Neural cell (in vitro differentiated cells): ENCODE measurements around the gene SLC25A21. TPM values are rescaled to one million over a fixed set of nuclear protein-coding genes. Genes with fewer than 3 reads are reported as not detected.

ENCODE experiments used
- H2AFZ ChIP-seq: fragments of 200-600, 300-800 bp; sonication (generic), shearing (Covaris generic); 2 replicates; pipeline ENCODE4 v1.6.0; 2014; ENCODE audit warnings: low read depth, mild to moderate bottlenecking, antibody characterized with exemption, low read length, moderate library complexity
- H3F3A ChIP-seq: fragments of 200-600 bp; shearing (Covaris generic); 2 replicates; pipeline ENCODE4 v1.6.1; 2016; ENCODE audit warnings: mild to moderate bottlenecking, moderate library complexity, mixed read lengths, antibody characterized with exemption, low read length; ENCODE audit not compliant: insufficient read depth, poor library complexity, severe bottlenecking
- H3K27ac ChIP-seq: fragments of 200-600, 300-800 bp; sonication (generic), shearing (Covaris generic); 2 replicates; pipeline ENCODE4 v1.5.1; 2014; ENCODE audit warnings: mild to moderate bottlenecking, low read length, moderate library complexity
- H3K27me3 ChIP-seq: fragments of 300-800, 200-600 bp; sonication (generic), shearing (Covaris generic); 2 replicates; pipeline ENCODE4 v1.6.0; 2014; ENCODE audit warnings: mild to moderate bottlenecking, low read depth, low read length, moderate library complexity; ENCODE audit not compliant: insufficient read depth
- H3K36me3 ChIP-seq: fragments of 300-800, 200-600 bp; sonication (generic), shearing (Covaris generic); 2 replicates; pipeline ENCODE4 v1.5.1; 2014; ENCODE audit warnings: mild to moderate bottlenecking, antibody characterized with exemption, low read length, moderate library complexity; ENCODE audit not compliant: insufficient read depth
- H3K4me2 ChIP-seq: fragments of 300-800, 200-600 bp; sonication (generic), shearing (Covaris generic); 2 replicates; pipeline ENCODE4 v1.6.0; 2014; ENCODE audit warnings: mild to moderate bottlenecking, low read length
- H3K4me3 ChIP-seq: fragments of 300-800, 200-600 bp; sonication (generic), shearing (Covaris generic); 2 replicates; pipeline ENCODE4 v1.5.1; 2014; ENCODE audit warnings: mild to moderate bottlenecking, low read length, moderate library complexity
- H3K79me2 ChIP-seq: fragments of 200-600 bp; shearing (Covaris generic); replicated peaks from 2 replicates; pipeline ENCODE4 v1.6.0; 2014; ENCODE audit warnings: mild to moderate bottlenecking, low read length, moderate library complexity; ENCODE audit not compliant: insufficient read depth
- H3K9ac ChIP-seq: fragments of 300-800, 200-600 bp; sonication (generic), shearing (Covaris generic); 2 replicates; pipeline ENCODE4 v1.6.1; 2016; ENCODE audit warnings: mild to moderate bottlenecking, low read length, mixed read lengths
- H3K9me2 ChIP-seq: fragments of 200-600 bp; shearing (Covaris generic); 2 replicates; pipeline ENCODE4 v1.6.1; 2016; ENCODE audit warnings: mild to moderate bottlenecking, low read length, mixed read lengths; ENCODE audit not compliant: insufficient read depth
- H3K9me3 ChIP-seq: fragments of 200-600, 300-800 bp; sonication (generic), shearing (Covaris generic); 2 replicates; pipeline ENCODE4 v1.6.1; 2016; ENCODE audit warnings: mild to moderate bottlenecking, mixed run types, low read length, moderate library complexity, mixed read lengths
- H4K20me1 ChIP-seq: fragments of 200-600 bp; shearing (Covaris generic); 2 replicates; pipeline ENCODE4 v1.6.1; 2016; ENCODE audit warnings: mild to moderate bottlenecking, mixed run types; ENCODE audit not compliant: insufficient read depth
- EP300 ChIP-seq: fragments of 450-650 bp; conservative IDR thresholded peaks from 2 replicates; pipeline ENCODE4 v1.6.1; 2014; ENCODE audit warnings: antibody characterized with exemption, mild to moderate bottlenecking, moderate library complexity; ENCODE audit not compliant: poor library complexity, severe bottlenecking
- EZH2 ChIP-seq: fragments of 200-600, 300-800 bp; shearing (Covaris generic), sonication (generic); IDR thresholded peaks from 2 replicates; pipeline ENCODE4 v1.6.1; 2014; ENCODE audit warnings: antibody characterized with exemption, low read length, borderline replicate concordance, mild to moderate bottlenecking; ENCODE audit not compliant: insufficient read depth, poor library complexity, severe bottlenecking
- MXI1 ChIP-seq: fragments of 450-650 bp; conservative IDR thresholded peaks from 2 replicates; pipeline ENCODE4 v1.6.1; 2014; ENCODE audit warnings: antibody characterized with exemption, mild to moderate bottlenecking; ENCODE audit not compliant: poor library complexity, severe bottlenecking
- POLR2AphosphoS5 ChIP-seq: IDR thresholded peaks from 2 replicates; pipeline ENCODE4 v1.6.1; 2012
- RAD21 ChIP-seq: fragments of 450-650 bp; conservative IDR thresholded peaks from 2 replicates; pipeline ENCODE4 v1.6.1; 2014; ENCODE audit warnings: antibody characterized with exemption, mild to moderate bottlenecking, moderate library complexity
- SMC3 ChIP-seq: fragments of 450-650 bp; conservative IDR thresholded peaks from 2 replicates; pipeline ENCODE4 v1.6.1; 2014; ENCODE audit warnings: antibody characterized with exemption, mild to moderate bottlenecking, moderate library complexity; ENCODE audit not compliant: poor library complexity
- TAF1 ChIP-seq: IDR thresholded peaks from 2 replicates; pipeline ENCODE4 v1.6.1; 2012; ENCODE audit warnings: low read depth
- polyA plus RNA-seq: library from polyadenylated mRNA; depleted of rRNA; stranded (reverse); fragments of >200 nt; gene quantifications from 2 replicates; pipeline ENCODE4 v1.2.3, GENCODE V29; 2014
- TF ChIP-seq, protein P1 (sequence below): fragments of 450-650 bp; IDR thresholded peaks from 2 replicates; pipeline ENCODE4 v1.5.1; 2014; ENCODE audit warnings: antibody characterized with exemption, mild to moderate bottlenecking, moderate library complexity; ENCODE audit not compliant: poor library complexity, severe bottlenecking
- TF ChIP-seq, protein P2 (sequence below): IDR thresholded peaks from 2 replicates; pipeline ENCODE4 v1.6.1; 2012; ENCODE audit warnings: borderline replicate concordance

Gene SLC25A21
- polyA plus RNA-seq, 1 donor from 2014 or later = 0.35 TPM

- peaks cover 8% of the 10 kb centered on the region for H3F3A ChIP-seq
- peak overlapping the region; percentile 35 for H2AFZ ChIP-seq
- peak overlapping the region; percentile 21 for H3K4me2 ChIP-seq
- H3K4me3 ChIP-seq = peak overlapping the region; percentile 71
- H3K9me2 ChIP-seq = no peaks in the 10 kb centered on the region
- H3K79me2 ChIP-seq = no peaks in the 10 kb centered on the region
- no peaks in the 10 kb centered on the region for H3K27me3 ChIP-seq
- H3K9ac ChIP-seq = peak overlapping the region; percentile 53
- no peaks in the 10 kb centered on the region for H3K9me3 ChIP-seq
- H3K36me3 ChIP-seq = no peaks in the 10 kb centered on the region
- no peaks in the 10 kb centered on the region for H4K20me1 ChIP-seq
- H3K27ac ChIP-seq = no peak overlapping the region
- TF ChIP-seq, protein P1, sequence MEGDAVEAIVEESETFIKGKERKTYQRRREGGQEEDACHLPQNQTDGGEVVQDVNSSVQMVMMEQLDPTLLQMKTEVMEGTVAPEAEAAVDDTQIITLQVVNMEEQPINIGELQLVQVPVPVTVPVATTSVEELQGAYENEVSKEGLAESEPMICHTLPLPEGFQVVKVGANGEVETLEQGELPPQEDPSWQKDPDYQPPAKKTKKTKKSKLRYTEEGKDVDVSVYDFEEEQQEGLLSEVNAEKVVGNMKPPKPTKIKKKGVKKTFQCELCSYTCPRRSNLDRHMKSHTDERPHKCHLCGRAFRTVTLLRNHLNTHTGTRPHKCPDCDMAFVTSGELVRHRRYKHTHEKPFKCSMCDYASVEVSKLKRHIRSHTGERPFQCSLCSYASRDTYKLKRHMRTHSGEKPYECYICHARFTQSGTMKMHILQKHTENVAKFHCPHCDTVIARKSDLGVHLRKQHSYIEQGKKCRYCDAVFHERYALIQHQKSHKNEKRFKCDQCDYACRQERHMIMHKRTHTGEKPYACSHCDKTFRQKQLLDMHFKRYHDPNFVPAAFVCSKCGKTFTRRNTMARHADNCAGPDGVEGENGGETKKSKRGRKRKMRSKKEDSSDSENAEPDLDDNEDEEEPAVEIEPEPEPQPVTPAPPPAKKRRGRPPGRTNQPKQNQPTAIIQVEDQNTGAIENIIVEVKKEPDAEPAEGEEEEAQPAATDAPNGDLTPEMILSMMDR = no peak
- TF ChIP-seq EZH2 = no peak
- TF ChIP-seq, protein P2, sequence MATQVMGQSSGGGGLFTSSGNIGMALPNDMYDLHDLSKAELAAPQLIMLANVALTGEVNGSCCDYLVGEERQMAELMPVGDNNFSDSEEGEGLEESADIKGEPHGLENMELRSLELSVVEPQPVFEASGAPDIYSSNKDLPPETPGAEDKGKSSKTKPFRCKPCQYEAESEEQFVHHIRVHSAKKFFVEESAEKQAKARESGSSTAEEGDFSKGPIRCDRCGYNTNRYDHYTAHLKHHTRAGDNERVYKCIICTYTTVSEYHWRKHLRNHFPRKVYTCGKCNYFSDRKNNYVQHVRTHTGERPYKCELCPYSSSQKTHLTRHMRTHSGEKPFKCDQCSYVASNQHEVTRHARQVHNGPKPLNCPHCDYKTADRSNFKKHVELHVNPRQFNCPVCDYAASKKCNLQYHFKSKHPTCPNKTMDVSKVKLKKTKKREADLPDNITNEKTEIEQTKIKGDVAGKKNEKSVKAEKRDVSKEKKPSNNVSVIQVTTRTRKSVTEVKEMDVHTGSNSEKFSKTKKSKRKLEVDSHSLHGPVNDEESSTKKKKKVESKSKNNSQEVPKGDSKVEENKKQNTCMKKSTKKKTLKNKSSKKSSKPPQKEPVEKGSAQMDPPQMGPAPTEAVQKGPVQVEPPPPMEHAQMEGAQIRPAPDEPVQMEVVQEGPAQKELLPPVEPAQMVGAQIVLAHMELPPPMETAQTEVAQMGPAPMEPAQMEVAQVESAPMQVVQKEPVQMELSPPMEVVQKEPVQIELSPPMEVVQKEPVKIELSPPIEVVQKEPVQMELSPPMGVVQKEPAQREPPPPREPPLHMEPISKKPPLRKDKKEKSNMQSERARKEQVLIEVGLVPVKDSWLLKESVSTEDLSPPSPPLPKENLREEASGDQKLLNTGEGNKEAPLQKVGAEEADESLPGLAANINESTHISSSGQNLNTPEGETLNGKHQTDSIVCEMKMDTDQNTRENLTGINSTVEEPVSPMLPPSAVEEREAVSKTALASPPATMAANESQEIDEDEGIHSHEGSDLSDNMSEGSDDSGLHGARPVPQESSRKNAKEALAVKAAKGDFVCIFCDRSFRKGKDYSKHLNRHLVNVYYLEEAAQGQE = no peak
- no peak for TF ChIP-seq EP300
- no peak for TF ChIP-seq POLR2AphosphoS5
These were observed 25.8 kb upstream of the SLC25A21 start for GRCh38 chr14:37198273-37198598.

DNA sequence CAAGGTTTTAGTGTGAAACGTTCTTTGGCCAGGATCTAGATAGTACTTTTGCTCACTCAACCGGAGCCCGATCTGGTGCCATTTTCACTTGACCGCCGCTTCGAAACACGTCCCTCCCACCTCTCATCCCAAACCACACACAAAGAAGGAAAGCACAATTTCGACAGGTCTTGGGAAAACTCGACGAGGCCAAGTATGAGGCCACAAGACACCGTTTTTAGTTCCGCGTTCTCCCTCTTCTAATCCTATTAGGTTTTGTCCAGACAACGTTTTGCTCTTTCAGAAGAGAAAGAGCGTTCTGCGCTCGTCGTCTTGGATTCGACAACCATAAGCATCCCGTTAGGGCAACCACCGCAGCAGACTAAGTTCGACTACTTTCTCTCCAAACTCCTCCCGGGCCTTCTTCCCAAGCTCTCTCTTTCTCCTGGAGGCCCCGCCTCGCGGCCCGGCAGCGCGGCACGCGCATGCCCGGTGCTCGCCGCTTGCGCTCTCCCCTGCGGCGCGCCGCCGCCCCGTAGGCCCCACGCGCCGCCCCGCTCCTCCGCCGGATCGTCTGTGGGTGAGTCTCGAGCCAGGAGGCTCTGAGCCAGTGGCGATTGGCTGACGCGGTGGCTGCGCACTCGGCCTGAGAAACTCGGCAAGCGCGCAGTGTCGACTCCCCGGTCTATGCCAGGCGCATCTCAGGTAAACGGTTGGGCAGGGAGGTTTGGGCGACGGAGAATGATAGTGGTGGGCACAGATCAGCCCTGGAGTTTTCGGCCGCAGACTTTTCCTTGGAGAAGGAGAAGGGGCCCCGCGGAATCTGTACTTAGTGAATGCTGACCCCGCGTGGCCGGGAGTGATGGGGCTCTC lies 25.2 kb upstream of the SLC25A21 start, which contains the start of gene MIPOL1:
Gene MIPOL1, plus strand, starts transcription at position 517 of the 852 bp plus-strand sequence. CDS start 49,952 bp downstream, outside the sequence.
- H3K4me2 ChIP-seq = peak within 1 kb of the TSS; percentile 63

More for the DNA sequence above, 25.2 kb upstream of the SLC25A21 start, which contains the start of gene MIPOL1:
- Histone ChIP-seq H3F3A (peaks cover 8% of the 10 kb centered on the region), H3K9me2 (no peaks in the 10 kb centered on the region), H3K79me2 (no peaks in the 10 kb centered on the region), H4K20me1 (no peaks in the 10 kb centered on the region), H3K9me3 (no peaks in the 10 kb centered on the region), H3K27me3 (no peaks in the 10 kb centered on the region), H2AFZ (peak within 1 kb of the TSS; percentile 70), H3K36me3 (no peaks in the 10 kb centered on the region), H3K27ac (no peak within 1 kb of the TSS), H3K4me3 (peak within 1 kb of the TSS; percentile 71), H3K9ac (peak within 1 kb of the TSS; percentile 53)
- TF ChIP-seq POLR2AphosphoS5 (no peak), MXI1 (peak; percentile 50), TAF1 (no peak), RAD21 (peak; percentile 21), EZH2 (no peak), EP300 (no peak), SMC3 (no peak)
- TF ChIP-seq, protein P1 = peak; percentile 37
- TF ChIP-seq, protein P2 = no peak
